ENCODE results near the gene PECR. TPM values are rescaled to one million over a fixed set of nuclear protein-coding genes. Genes with fewer than 3 reads are reported as not detected.

PECR gene
- total RNA-seq, 1 experiment from 2014 or later = 16.3 TPM

- Histone ChIP-seq H3K9me2 (ENCODE audit: insufficient read depth) (no peaks in the 10 kb centered on the region), H3K4me2 (ENCODE audit: low read length) (no peak overlapping the region), H4K20me1 (ENCODE audit: insufficient read depth) (no peaks in the 10 kb centered on the region), H3K4me1 (ENCODE audit: control insufficient read depth in 1 of 2, insufficient read depth in 2 of 2, low read length in 2 of 2) (peaks cover 12 to 24% of the 10 kb centered on the region in 2 experiments; a peak in 3 of 4 replicates), H3K27me3 (ENCODE audit: insufficient read depth, low read length) (no peaks in the 10 kb centered on the region), H3K4me3 (replicated peaks in 1 of 2; ENCODE audit: low read depth in 1 of 2, low read length in 2 of 2) (no peak overlapping the region), H3K36me3 (ENCODE audit: control insufficient read depth in 1 of 2, insufficient read depth in 2 of 2, low read length in 2 of 2) (no peaks in the 10 kb centered on the region), H3K79me2 (ENCODE audit: insufficient read depth, low read length) (peaks cover 23% of the 10 kb centered on the region), H3K9me3 (ENCODE audit: control insufficient read depth in 1 of 2, insufficient read depth in 1 of 2, low read depth in 1 of 2, low read length in 2 of 2) (no peaks in the 10 kb centered on the region), H2AFZ (ENCODE audit: low read depth, low read length, poor library complexity, severe bottlenecking) (no peak overlapping the region), H3K9ac (ENCODE audit: low read length) (no peak overlapping the region), H3K27ac (ENCODE audit: low read depth, low read length) (no peak overlapping the region)
- no TSS peak for BruUV-seq (replicated peaks)
- ChIA-PET POLR2A (no interaction called here), RAD21 (ENCODE audit: low non-redundant PET in 1 of 2, low total read pairs in 2 of 2, uncharacterized antibody in 2 of 2, unreplicated experiment in 2 of 2) (no interaction called here), CTCF (interaction anchor here (1.7 kb wide), 1 partner anchor 10 kb away, joined by 3 read pairs; no protein-coding TSS in a partner anchor)
- DNase-seq (ENCODE audit: low read depth, low spot score) (no peak), ATAC-seq (no peak)
- intact Hi-C loops (cut with micrococcal nuclease) = loop anchor here (5.0 kb wide), 1 partner anchor 63 kb away; no protein-coding TSS in a partner anchor
- TF ChIP-seq TCF7L2 (IDR thresholded peaks at IDR 0.05; ENCODE audit: borderline replicate concordance, extremely low read depth, insufficient read depth, insufficient read length) = no peak
- no peak for TF ChIP-seq YY1 (IDR thresholded peaks at IDR 0.05; ENCODE audit: extremely low read depth, insufficient replicate concordance, low read depth, low read length)
- no peak for TF ChIP-seq ELF1 (IDR thresholded peaks at IDR 0.05; ENCODE audit: borderline replicate concordance, low read depth)
- no peak for TF ChIP-seq EZH2 (IDR thresholded peaks at IDR 0.05)
- TF ChIP-seq ZNF274 (IDR thresholded peaks at IDR 0.05; ENCODE audit: low read depth, low read length) = no peak
- no peak for TF ChIP-seq CEBPB (IDR thresholded peaks at IDR 0.05; ENCODE audit: low read depth)
- no peak for TF ChIP-seq CTCF (IDR thresholded peaks at IDR 0.05 in 2 of 3, conservative IDR thresholded peaks at IDR 0.05 in 1 of 3; ENCODE audit: borderline replicate concordance in 1 of 3, insufficient read depth in 1 of 3, low read depth in 2 of 3, low read length in 2 of 3)
- no peak for TF ChIP-seq POLR2A (IDR thresholded peaks at IDR 0.05; ENCODE audit: borderline replicate concordance, extremely low read depth, insufficient read depth, insufficient read length)
- no peak for TF ChIP-seq JUND (IDR thresholded peaks at IDR 0.05)
- TF ChIP-seq MAX (IDR thresholded peaks at IDR 0.05) = no peak
- no peak for TF ChIP-seq SP1 (IDR thresholded peaks at IDR 0.05; ENCODE audit: low read depth)
- no peak for TF ChIP-seq EZH2phosphoT487 (IDR thresholded peaks at IDR 0.05; ENCODE audit: borderline replicate concordance)
- no peak for TF ChIP-seq SRF (IDR thresholded peaks at IDR 0.05; ENCODE audit: low read depth)
Observed at GRCh38 chr2:216014986-216015385, 66.6 kb downstream of the PECR start.
